HG02943 (cell line): Measurements from ENCODE around the gene PKIB.
A peak's percentile ranks its signal among the peaks of the same experiment; 100 is the strongest.
"Not testable (repeated sequence)": the region's sequence is repeated elsewhere in the genome, so short reads cannot be mapped to it uniquely, and the experiment has no call there.

Experiments used
- ATAC-seq: cut with Tn5 transposase; IDR thresholded peaks from one replicate; pipeline ENCODE4 v1.9.1; 2021; ENCODE audit warnings: mild to moderate bottlenecking, low read depth, moderate library complexity; ENCODE audit not compliant: unreplicated experiment

Gene PKIB

DNA sequence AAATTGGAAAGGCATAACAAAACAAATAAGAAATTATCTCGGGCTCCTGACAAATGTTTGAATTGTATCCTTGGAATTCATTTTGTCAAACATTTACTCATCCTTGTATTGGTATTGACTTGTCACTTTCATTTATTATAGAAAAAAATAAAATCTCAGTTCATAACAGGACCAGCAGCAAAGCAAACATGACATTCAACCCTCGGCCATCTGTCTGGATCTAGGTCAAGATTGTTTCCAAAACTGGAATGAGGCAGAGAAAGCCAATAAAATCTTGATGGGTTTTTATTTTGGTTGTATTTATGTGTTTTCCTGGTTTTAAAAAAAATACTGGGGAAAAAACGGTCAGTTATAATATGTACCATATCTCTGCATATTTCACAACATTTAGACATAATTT, 126.4 kb downstream of the PKIB start:
- no peak for ATAC-seq

DNA sequence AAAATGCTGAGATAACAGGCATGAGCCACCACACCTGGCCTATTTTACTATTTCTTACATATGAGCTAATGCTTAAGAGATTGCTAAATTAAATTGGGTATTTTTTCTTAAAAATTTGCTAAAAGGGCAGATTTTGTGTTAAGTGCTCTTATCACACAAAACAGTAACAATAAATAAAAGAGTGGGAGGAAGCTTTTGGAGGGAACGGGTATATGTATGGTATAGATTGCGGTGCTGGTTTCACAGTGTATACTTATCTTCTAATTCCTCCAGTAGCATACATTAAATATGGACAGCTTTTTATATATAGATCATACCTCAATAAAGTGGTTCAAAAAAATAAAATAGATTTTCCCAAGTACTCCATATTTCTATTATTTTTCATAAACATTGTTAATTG, 129.9 kb downstream of the PKIB start:
- ATAC-seq = no peak

DNA sequence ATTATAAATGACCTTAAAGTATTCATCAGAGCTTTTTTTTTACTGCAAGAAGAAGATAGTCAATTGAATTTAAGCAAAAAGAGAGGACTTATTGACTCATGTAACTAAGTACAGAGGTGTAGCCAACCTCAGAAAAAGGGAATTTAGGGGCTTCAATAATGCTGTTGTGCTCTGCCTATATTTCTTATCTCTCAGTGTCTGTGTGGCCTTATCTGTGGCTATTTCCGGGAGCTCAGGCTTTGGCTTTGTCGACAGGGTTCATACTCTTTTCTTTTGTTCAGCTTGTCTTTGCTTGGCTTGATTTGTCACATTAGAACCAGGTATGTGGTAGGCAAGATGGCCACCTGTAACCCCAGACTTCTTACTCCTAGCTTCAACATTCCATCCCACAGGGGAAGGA, 130.7 kb downstream of the PKIB start:
- no peak for ATAC-seq

DNA sequence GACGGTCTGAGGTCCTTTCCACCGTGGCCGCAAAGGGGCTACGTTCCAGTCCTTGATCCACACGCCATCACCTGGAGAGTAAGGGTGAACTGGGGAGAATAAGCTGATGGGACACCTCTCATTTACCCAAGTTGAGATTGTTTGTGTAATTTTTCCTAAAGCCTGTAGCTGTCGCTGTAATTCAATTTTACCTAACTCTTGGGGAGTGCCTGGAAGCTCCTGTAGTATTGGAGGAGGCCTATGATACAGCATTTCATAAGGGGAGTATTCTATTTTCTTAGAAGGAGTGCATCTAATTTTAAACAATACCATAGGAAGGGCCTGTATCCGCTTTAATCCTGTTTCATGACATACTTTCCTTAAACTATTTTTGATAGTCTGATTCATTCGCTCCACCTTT, 134.0 kb downstream of the PKIB start:
- not testable (repeated sequence) for ATAC-seq

DNA sequence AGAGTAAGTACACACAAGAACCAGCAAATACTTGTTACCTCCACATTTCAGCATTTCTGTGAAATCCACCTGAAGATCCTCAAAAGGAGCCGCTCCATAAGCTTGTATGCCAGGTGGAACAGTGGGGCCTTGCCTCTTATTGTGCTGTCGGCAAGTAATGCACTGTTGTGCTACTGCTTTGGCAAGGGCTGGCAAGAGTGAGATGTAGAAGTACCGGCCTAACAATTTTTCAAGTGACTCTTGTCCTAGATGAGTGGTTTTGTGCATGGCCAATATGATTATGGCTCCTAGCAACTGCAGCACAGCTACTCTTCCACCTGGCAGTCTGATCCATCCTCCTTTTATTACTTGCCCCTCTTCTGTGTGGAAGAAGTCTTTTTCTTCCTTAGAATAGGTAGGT, 134.7 kb downstream of the PKIB start:
- not testable (repeated sequence) for ATAC-seq

DNA sequence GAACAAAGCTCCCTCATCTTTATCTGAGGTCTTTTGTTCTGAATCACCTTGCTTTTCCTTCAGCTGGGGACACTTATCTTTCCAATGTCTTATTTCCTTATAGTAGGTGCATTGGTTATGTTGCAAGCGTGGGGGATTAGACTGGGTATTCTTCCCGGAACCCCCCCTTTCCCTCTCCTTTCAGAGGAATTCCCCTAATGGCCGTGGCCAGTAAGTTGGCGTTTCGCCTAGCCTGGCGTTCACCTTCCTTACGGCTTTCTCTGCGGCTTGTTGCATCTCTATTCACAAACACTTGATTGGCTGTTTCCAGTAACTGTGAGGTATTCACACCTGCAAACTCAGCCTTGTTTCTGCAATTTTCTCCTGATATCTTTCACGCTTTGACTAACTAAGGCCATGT, 136.5 kb downstream of the PKIB start:
- ATAC-seq = no peak

DNA sequence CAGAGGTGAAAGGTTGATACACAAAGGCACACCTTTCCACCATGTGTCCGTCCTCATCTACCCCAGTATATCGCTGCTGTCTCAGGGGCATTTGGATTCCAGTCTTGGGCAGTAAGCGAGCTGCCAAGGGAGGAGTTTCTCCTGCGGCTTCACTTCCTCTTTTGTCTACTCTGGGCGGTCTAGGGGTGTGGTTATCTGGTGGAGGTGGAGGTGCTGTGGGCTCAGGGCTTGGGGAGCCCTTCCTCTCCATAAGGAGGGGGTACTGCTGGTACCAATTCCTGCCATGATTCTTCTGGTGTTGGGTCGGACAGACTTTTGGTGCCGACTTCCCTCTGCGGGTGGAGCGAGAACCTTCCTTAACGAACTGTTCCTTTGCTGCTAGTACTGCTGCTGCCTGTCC, 137.4 kb downstream of the PKIB start:
- no peak for ATAC-seq

DNA sequence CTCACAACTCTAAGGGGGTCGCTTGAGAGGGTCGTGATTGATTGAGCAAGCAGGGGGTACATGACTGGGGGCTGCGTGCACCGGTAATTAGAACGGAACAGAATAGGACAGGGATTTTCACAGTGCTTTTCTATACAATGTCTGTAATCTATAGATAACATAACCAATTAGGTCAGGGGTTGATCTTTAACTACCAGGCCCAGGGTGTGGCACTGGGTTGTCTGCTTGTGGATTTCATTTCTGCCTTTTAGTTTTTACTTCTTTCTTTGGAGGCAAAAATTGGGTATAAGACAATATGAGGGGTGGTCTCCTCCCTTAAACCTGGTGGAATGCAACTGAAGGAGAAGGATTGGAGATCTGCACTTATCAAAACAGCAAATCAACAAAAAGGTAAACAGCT, 138.7 kb downstream of the PKIB start:
- not testable (repeated sequence) for ATAC-seq

DNA sequence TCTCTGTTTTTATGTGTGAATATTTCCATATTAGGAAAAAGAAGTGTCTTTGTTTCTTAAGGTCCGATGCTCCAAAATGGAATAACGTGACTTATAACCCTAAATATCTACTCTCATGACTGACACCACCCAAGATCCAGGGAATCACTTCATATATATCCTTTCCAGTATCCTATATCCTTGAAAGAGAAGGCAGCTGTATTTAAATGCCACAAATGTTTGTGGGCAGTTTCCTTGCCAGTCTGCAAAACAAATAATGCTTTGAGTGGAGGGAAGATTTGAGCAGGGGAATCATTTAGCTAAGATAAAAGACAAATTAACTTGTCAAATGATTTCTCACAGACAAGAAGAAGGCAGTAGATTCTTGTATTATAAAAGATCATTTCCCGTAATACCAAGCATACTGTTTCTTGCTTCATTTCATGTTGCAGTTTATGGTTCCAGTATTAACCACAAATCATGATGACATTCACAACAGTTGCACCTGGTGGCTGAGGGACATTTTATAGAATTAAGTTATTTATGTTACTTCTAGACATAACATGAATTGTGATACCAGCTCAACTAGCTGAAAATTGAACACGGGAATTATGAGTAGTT, 139.3 kb downstream of the PKIB start:
- ATAC-seq = no peak

DNA sequence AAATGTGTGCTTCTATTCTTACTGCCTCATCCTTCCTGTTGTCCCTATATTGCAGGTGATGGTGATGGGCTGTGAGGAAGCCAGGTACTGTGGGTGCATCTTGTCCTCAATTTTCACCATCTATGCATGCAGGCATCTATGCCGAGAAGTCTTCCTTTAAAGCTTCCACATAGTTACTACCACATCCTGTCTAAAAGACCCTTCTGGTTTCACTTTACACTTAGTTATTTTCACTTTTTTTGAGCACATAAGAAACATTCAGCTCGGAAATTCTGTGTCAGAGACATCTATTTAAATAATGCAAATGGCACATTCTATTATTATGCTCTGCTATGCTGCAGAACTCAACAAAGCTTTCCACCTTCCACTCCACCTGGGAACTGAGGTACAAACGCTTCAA, 141.1 kb downstream of the PKIB start:
- peak; percentile 91 for ATAC-seq

DNA sequence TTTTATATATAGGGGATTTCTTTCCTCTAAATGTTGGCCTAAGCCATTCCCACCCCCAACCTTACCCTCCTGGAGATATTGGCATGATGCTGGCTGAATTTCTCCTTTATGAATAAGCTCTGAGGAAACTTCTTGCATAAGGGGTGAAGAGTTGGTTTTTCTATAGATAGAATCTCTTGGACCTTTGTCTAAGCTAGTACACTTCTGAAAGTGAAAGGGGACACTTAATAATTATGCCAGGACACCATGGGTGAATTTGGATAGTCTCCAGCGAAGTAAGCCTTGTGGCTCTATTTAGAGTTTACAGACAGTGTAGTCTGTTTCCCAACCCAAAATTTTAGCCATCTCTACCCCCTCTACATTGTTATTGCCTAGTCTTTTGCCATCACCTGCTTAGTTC, 142.3 kb downstream of the PKIB start:
- ATAC-seq = no peak

DNA sequence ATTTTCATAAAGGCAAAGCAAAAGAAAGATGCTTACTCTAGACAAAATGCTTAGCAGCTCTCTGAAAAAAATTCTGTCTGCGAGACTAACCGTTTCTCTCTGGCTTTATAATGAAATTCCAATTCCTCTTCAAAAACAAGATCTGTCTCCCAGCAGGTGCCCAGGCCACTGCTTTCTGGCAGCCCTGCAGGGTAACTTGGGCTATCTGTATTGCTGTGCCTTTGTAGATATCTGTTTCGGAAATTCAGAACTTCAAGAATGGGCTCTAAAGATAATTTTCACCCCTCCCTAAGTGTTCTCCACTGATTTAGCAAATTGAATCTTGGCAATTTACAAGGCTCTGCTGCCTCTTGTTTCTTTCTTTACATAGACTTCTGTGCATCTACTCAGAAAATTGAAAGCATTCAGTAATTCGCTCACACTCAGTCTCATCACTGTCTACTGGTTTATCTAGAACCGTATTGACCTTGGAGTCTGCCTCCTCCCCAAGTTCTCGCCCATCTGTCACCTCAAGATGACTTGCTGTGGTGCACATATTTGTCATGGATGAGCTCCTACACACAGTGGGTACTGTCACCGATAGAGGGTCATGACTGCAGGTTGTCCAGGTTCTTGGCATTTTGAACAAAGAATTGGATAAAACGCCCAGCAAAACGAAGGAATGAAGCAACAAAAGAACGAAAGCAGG, 142.9 kb downstream of the PKIB start:
- ATAC-seq = no peak

DNA sequence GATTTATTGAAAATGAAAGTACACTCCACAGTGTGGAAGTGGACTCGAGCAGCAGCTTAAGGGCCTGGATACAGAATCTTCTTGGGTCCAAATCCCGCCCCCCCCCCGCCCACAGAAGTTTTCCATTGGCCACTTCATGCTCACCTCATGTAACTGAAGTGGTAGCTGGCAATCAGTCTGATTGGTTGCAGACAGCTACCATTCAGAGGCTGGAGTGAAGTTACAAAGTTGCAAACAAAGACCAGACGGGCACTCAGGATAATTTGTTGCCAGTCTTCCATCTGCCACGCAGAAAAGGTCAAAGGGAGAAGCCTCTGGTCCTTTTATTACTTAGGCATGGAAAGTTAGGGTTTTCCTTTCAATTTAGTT, 143.5 kb downstream of the PKIB start:
- no peak for ATAC-seq

DNA sequence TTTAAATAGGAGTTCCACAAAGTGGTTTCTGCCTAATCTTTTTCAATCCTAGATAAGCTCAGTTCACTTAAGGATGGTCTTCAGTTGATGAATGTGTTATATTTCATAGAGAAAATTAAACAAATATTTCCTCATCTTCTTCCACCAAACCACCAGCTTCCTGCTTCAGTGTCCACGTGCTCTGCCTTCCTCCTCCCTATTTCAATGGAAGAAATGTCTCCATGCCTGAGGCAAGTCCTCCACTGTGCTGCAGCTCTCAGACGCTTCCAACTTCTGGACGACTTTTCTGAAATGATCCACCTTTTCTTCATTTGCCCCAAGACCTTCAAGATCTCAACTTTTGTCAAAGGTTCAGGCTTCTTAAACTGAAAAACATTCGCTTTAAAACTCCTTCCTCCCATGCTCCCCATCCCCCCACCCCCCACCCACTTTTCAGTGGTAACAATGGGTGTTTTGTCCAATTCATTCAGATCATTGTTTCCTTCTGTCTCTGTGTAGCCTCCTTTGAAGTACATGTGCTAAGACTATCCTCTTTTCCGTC, 144.1 kb downstream of the PKIB start:
- no peak for ATAC-seq

DNA sequence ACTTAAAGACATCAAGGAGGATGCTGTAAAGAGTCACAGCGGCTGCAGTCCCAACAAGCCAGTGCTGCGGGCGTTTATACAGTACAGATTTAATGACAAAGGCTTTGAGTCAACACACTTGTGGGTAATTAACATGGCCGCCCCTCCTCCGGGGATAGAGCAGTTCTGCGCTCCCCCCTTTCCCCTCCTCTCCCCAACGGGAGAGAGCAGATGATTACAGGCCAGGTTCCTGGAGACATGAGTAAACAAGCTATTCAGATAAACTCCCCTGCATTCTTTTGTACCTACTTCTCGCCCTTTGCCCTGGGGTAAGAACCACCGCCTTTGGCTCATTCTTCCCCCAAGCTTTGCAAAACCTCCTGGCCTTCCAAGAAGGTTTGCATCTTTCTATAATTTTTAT, 145.7 kb downstream of the PKIB start:
- no peak for ATAC-seq

DNA sequence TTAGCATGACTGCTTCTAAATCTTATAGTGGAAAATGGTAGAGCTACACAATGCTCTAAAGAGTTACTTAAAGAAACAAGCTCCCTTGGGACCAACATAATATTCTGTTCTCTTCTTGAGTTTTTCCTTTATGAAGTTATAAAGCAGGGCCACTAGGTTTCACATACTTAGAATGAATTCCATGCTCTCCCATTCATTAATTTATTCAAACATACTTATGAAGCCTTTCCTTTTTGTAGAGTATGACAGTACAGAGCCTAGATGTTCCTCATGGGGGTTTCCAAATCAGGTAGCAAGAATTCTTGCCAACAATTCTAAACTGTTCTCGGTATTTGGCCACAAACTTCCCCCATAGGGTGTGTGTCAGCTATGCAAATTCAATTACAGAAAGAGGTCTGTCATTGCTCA, 148.7 kb downstream of the PKIB start:
- ATAC-seq = peak; percentile 82

DNA sequence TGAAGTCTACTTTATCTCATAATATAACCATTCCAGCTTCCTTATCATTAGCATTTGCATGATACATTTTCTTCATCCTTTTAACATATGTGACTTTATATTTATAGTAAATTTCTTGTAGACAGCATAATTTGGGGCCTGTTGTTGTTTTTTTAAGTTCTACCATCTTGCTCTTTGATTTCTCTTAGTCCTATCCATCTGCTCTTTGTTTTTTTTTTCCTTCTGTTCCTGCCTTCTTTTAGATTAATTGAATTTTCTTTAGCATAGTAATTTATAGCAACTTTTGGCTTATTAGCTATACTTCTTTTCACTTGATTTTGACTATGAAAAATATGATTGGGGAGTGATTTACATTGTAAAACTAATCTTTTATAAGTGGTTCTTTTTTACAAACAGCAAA, 150.1 kb downstream of the PKIB start:
- ATAC-seq = no peak

DNA sequence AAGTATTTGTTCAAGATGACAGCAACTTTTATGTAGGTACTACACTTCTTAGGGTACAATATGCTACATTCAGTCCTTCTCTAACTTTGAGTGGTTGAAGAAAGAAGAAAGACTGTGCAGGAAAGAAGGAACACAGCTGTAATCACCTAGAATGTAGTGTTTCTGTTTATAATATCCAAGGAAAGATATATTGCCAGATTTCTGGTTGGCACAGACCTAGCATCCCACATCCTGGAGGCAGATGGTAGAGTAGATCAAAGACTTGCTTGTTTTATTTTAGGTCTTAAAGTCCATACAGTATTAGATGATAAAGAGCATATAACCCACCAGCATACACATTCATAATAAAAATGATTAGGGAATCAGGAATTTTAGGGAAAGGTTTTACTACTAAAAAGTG, 156.1 kb downstream of the PKIB start:
- no peak for ATAC-seq

DNA sequence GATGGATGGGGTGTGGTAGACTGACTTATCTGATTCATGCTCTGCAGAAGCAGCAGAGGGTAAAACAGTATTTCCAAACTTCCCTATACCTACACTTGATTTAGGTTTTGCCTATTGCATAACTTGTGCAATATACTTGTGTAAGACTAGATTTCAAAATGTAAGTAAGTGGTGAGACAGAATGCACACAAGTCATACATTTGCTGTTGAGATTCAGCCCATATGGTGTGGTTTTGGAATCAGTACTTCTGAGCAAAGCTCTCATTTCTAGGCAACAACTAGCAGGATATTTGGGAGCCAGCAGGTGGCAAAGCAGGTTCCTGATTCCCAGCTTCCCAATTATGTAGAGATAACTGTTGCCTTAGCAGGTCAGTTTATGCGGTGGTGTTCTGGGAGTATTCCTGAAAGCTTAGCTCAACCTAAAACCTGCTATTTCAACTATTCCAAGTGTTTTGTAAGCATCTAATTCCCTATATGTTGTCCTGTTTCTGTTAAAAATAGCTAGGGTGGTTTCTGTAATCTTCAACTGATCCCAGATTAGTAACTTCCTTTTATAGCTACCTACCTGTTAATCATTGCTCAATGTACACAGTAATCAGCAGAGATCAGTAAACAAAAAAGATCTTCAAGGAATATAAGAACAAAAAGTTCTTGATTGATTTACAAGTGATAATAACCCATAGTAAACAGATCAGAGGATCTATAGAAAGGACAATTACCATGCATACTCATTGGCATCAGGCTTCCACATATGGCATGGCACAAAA, 160.8 kb downstream of the PKIB start:
- ATAC-seq = no peak

DNA sequence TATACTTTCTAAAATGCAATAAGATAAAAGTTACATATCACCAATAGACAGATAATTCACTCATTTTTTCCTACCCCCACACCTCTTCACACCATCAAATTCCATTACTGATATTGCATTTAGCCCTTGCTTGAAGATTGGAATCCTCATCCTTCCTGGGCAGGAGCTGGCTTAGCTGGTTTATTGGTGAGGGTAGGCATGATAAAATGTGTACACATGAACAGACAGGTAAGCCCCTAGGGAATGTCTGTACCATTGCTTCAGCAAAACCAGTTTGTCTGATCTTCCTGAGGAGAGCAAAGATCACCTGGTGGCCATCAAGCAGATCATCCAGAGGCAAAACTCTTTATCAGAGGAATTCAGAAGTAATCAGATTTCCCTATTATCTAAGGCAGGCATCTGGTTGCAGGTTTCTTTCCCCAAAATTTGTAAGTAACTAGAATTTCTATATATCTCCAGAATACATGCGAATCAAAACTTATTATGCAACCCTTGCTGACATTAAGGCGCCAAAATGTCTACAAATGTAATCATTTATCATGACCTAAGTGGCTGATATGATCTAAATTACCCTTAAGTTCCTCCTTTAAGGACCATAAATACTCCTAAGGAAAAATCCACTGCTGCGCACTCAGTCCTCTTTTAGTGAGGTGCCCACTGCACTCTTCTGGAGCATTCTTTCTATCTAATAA, 162.7 kb downstream of the PKIB start:
- ATAC-seq = no peak
